Prostate gland (tissue), 2 donors: ENCODE results near the gene FNDC7.

ENCODE experiments used
- CTCF ChIP-seq, 4 experiments: fragments of 200-600 bp in 2 of 4; fragments of 450-650 bp in 2 of 4; sonication (generic) in 2 of 4; IDR thresholded peaks; 1 replicate in 3 of 4; 2 replicates in 1 of 4; pipeline ENCODE4 v1.5.1; 2016 to 2019; ENCODE audit warnings: antibody characterized with exemption in 4 of 4, mild to moderate bottlenecking in 2 of 4, moderate library complexity in 2 of 4
- POLR2AphosphoS5 ChIP-seq: sonication (generic); formaldehyde crosslinking; IDR thresholded peaks from one replicate; pipeline ENCODE4 v1.6.1; 2017; ENCODE audit warnings: antibody characterized with exemption

- TF ChIP-seq POLR2AphosphoS5 (peak; percentile 8), CTCF (IDR thresholded peaks at IDR 0.05) (no peak)
These were observed 8.2 kb upstream of the FNDC7 start for GRCh38 chr1:108704496-108704895.
